Vagina (tissue), 2 donors: ENCODE data around the gene ABCD2. TPM values are rescaled to one million over a fixed set of nuclear protein-coding genes. Genes with fewer than 3 reads are reported as not detected.

Source experiments
- DNase-seq, 2 donors: peaks; one replicate each; pipeline ENCODE4 v3.0.0-alpha.2; 2017; ENCODE audit errors: extremely low spot score in 2 of 2
- H3K27ac ChIP-seq: fragments of 200-600 bp; sonication (generic); one replicate; pipeline ENCODE4 v1.5.1; 2019
- H3K27me3 ChIP-seq: fragments of 200-600 bp; sonication (generic); one replicate; pipeline ENCODE4 v1.5.1; 2019
- H3K36me3 ChIP-seq, 2 donors: fragments of 200-600 bp; sonication (generic); one replicate each; pipeline ENCODE4 v1.5.1; 2017 to 2019
- H3K4me1 ChIP-seq: fragments of 200-600 bp; sonication (generic); one replicate; pipeline ENCODE4 v1.5.1; 2019
- H3K4me3 ChIP-seq, 2 donors: fragments of 200-600 bp; sonication (generic); 1 replicate in 1 of 2; 2 replicates in 1 of 2; pipeline ENCODE4 v1.5.1; 2016 to 2019
- H3K9me3 ChIP-seq: fragments of 200-600 bp; sonication (generic); one replicate; pipeline ENCODE4 v1.5.1; 2019
- CTCF ChIP-seq, 3 experiments: fragments of 450-650 bp in 2 of 3; fragments of 200-600 bp in 1 of 3; sonication (generic) in 1 of 3; IDR thresholded peaks; one replicate each; pipeline ENCODE4 v1.5.1; 2017 to 2019; ENCODE audit warnings: antibody characterized with exemption in 3 of 3, mild to moderate bottlenecking in 2 of 3, moderate library complexity in 2 of 3
- POLR2A ChIP-seq, 2 donors: fragments of 450-650 bp; IDR thresholded peaks; one replicate each; pipeline ENCODE4 v1.6.1; 2017; ENCODE audit warnings: antibody characterized with exemption in 2 of 2, mild to moderate bottlenecking in 2 of 2, moderate library complexity in 2 of 2
- POLR2AphosphoS5 ChIP-seq, 2 donors: sonication (generic); formaldehyde crosslinking; IDR thresholded peaks; one replicate each; pipeline ENCODE4 v1.9.0; 2017; ENCODE audit warnings: antibody characterized with exemption in 2 of 2, mild to moderate bottlenecking in 2 of 2, low read depth in 1 of 2; ENCODE audit not compliant: insufficient read depth in 1 of 2
- intact Hi-C: fragments of 100-400 bp; cut with DNase I; formaldehyde crosslinking; loops from one replicate; pipeline ENCODE4 v1.15.1; 2023
- total RNA-seq: library from RNA; depleted of rRNA; stranded (reverse); fragments of >200 nt; gene quantifications from one replicate; pipeline ENCODE4 v1.2.3, GENCODE V29; 2016

Gene ABCD2
- total RNA-seq, 1 donor from 2014 or later: 1.5 TPM

- H3K4me3 ChIP-seq: no peak overlapping the region
- H3K27me3 ChIP-seq: no peaks in the 10 kb centered on the region
- no peaks in the 10 kb centered on the region for H3K9me3 ChIP-seq
- no peaks in the 10 kb centered on the region for H3K4me1 ChIP-seq
- intact Hi-C loops: no loop called here
- H3K27ac ChIP-seq: no peak overlapping the region
- TF ChIP-seq CTCF (IDR thresholded peaks at IDR 0.05): no peak
- TF ChIP-seq POLR2A (IDR thresholded peaks at IDR 0.05): no peak
- no peak for TF ChIP-seq POLR2AphosphoS5 (IDR thresholded peaks at IDR 0.05; ENCODE audit: insufficient read depth in 1 of 2, low read depth in 1 of 2)
- DNase-seq: no peak
- no peaks in the 10 kb centered on the region for H3K36me3 ChIP-seq
Observed at GRCh38 chr12:39595928-39596327, 23.7 kb downstream of the ABCD2 start.

- H3K36me3 ChIP-seq: no peaks in the 10 kb centered on the region
- no peak for TF ChIP-seq POLR2A (IDR thresholded peaks at IDR 0.05)
- no peak for TF ChIP-seq CTCF (IDR thresholded peaks at IDR 0.05)
- TF ChIP-seq POLR2AphosphoS5 (IDR thresholded peaks at IDR 0.05; ENCODE audit: insufficient read depth in 1 of 2, low read depth in 1 of 2): no peak
Observed at GRCh38 chr12:39592295-39592694, 27.3 kb downstream of the ABCD2 start.

GRCh38 chr12:39588348-39588747, 31.3 kb downstream of the ABCD2 start:
- no peak for DNase-seq
- Histone ChIP-seq H3K9me3 (no peaks in the 10 kb centered on the region), H3K4me1 (no peaks in the 10 kb centered on the region), H3K27me3 (no peaks in the 10 kb centered on the region), H3K27ac (no peak overlapping the region), H3K36me3 (no peaks in the 10 kb centered on the region), H3K4me3 (no peak overlapping the region)
- intact Hi-C loops: no loop called here
- TF ChIP-seq POLR2AphosphoS5 (IDR thresholded peaks at IDR 0.05; ENCODE audit: insufficient read depth in 1 of 2, low read depth in 1 of 2) (no peak), POLR2A (IDR thresholded peaks at IDR 0.05) (no peak), CTCF (IDR thresholded peaks at IDR 0.05) (no peak)

More at GRCh38 chr12:39592295-39592694, 27.3 kb downstream of the ABCD2 start:
- no peak overlapping the region for H3K4me3 ChIP-seq
- H3K4me1 ChIP-seq: no peaks in the 10 kb centered on the region
- H3K27ac ChIP-seq: no peak overlapping the region
- DNase-seq: no peak
- intact Hi-C loops: no loop called here
- H3K9me3 ChIP-seq: no peaks in the 10 kb centered on the region
- no peaks in the 10 kb centered on the region for H3K27me3 ChIP-seq

- Histone ChIP-seq H3K27ac (no peak overlapping the region), H3K9me3 (no peaks in the 10 kb centered on the region), H3K27me3 (no peaks in the 10 kb centered on the region), H3K36me3 (no peaks in the 10 kb centered on the region), H3K4me3 (no peak overlapping the region), H3K4me1 (no peaks in the 10 kb centered on the region)
- TF ChIP-seq POLR2AphosphoS5 (IDR thresholded peaks at IDR 0.05; ENCODE audit: insufficient read depth in 1 of 2, low read depth in 1 of 2) (no peak), CTCF (IDR thresholded peaks at IDR 0.05) (no peak), POLR2A (IDR thresholded peaks at IDR 0.05) (no peak)
- intact Hi-C loops: no loop called here
- no peak for DNase-seq
Observed at GRCh38 chr12:39587225-39587624, 32.4 kb downstream of the ABCD2 start.

GRCh38 chr12:39586816-39587215, 32.8 kb downstream of the ABCD2 start:
- intact Hi-C loops: no loop called here
- Histone ChIP-seq H3K9me3 (no peaks in the 10 kb centered on the region), H3K36me3 (no peaks in the 10 kb centered on the region), H3K27ac (no peak overlapping the region), H3K4me3 (no peak overlapping the region), H3K27me3 (no peaks in the 10 kb centered on the region), H3K4me1 (no peaks in the 10 kb centered on the region)
- no peak for TF ChIP-seq CTCF (IDR thresholded peaks at IDR 0.05)
- TF ChIP-seq POLR2A (IDR thresholded peaks at IDR 0.05): no peak
- TF ChIP-seq POLR2AphosphoS5 (IDR thresholded peaks at IDR 0.05; ENCODE audit: insufficient read depth in 1 of 2, low read depth in 1 of 2): no peak
- DNase-seq: no peak
